Measurements from ENCODE around the gene HOXA1. TPM values are rescaled to one million over a fixed set of nuclear protein-coding genes. Genes with fewer than 3 reads are reported as not detected.

The HOXA1 gene
- total RNA-seq, 1 donor from 2014 or later, result not detected

GRCh38 chr7:27128034-27128433, 32.2 kb upstream of the HOXA1 start:
- Mint-ChIP-seq H3K4me1 (ENCODE audit: low read depth, unreplicated experiment) (no peaks in the 10 kb centered on the region), H3K27ac (ENCODE audit: unreplicated experiment) (no peak overlapping the region), H3K27me3 (ENCODE audit: unreplicated experiment) (peaks cover 42% of the 10 kb centered on the region), H3K36me3 (ENCODE audit: unreplicated experiment) (no peaks in the 10 kb centered on the region), H3K9me3 (ENCODE audit: unreplicated experiment) (peaks cover 9% of the 10 kb centered on the region), H3K4me3 (ENCODE audit: unreplicated experiment) (no peak overlapping the region)
- DNase-seq, result no peak
- no peak for TF ChIP-seq CTCF (IDR thresholded peaks at IDR 0.05; ENCODE audit: partially characterized antibody, unreplicated experiment)

- H3K36me3 Mint-ChIP-seq (ENCODE audit: unreplicated experiment), result no peaks in the 10 kb centered on the region
- peaks cover 43% of the 10 kb centered on the region for H3K27me3 Mint-ChIP-seq (ENCODE audit: unreplicated experiment)
- no peaks in the 10 kb centered on the region for H3K4me1 Mint-ChIP-seq (ENCODE audit: low read depth, unreplicated experiment)
- H3K4me3 Mint-ChIP-seq (ENCODE audit: unreplicated experiment), result no peak overlapping the region
- no peak overlapping the region for H3K27ac Mint-ChIP-seq (ENCODE audit: unreplicated experiment)
- DNase-seq, result no peak
- no peak for TF ChIP-seq CTCF (IDR thresholded peaks at IDR 0.05; ENCODE audit: partially characterized antibody, unreplicated experiment)
- H3K9me3 Mint-ChIP-seq (ENCODE audit: unreplicated experiment), result peaks cover 11% of the 10 kb centered on the region
Observed at GRCh38 chr7:27126596-27127327, 31.0 kb upstream of the HOXA1 start.

GRCh38 chr7:27125986-27126394, 30.2 kb upstream of the HOXA1 start:
- Mint-ChIP-seq H3K27me3 (ENCODE audit: unreplicated experiment) (peaks cover 37% of the 10 kb centered on the region), H3K27ac (ENCODE audit: unreplicated experiment) (no peak overlapping the region)
- no peak for DNase-seq

GRCh38 chr7:27124902-27125689, 29.3 kb upstream of the HOXA1 start:
- no peak for DNase-seq
- TF ChIP-seq CTCF (IDR thresholded peaks at IDR 0.05; ENCODE audit: partially characterized antibody, unreplicated experiment), result no peak
- Mint-ChIP-seq H3K36me3 (ENCODE audit: unreplicated experiment) (no peaks in the 10 kb centered on the region), H3K4me1 (ENCODE audit: low read depth, unreplicated experiment) (no peaks in the 10 kb centered on the region), H3K9me3 (ENCODE audit: unreplicated experiment) (peaks cover 10% of the 10 kb centered on the region), H3K4me3 (ENCODE audit: unreplicated experiment) (no peak overlapping the region), H3K27me3 (ENCODE audit: unreplicated experiment) (peaks cover 39% of the 10 kb centered on the region), H3K27ac (ENCODE audit: unreplicated experiment) (no peak overlapping the region)

More at GRCh38 chr7:27125986-27126394, 30.2 kb upstream of the HOXA1 start:
- H3K4me3 Mint-ChIP-seq (ENCODE audit: unreplicated experiment), result no peak overlapping the region
- H3K4me1 Mint-ChIP-seq (ENCODE audit: low read depth, unreplicated experiment), result no peaks in the 10 kb centered on the region
- no peaks in the 10 kb centered on the region for H3K36me3 Mint-ChIP-seq (ENCODE audit: unreplicated experiment)
- no peak for TF ChIP-seq CTCF (IDR thresholded peaks at IDR 0.05; ENCODE audit: partially characterized antibody, unreplicated experiment)
- H3K9me3 Mint-ChIP-seq (ENCODE audit: unreplicated experiment), result peaks cover 10% of the 10 kb centered on the region

Data from glutamatergic neuron (in vitro differentiated cells).